CD4-positive, alpha-beta T cell treated with Interleukin-10 for 1 hour (primary cell): Measurements from ENCODE around the gene RSPH3.
"Not testable (repeated sequence)": the region's sequence is repeated elsewhere in the genome, so short reads cannot be mapped to it uniquely, and the experiment has no call there.

ENCODE experiments used
- DNase-seq: peaks from one replicate; pipeline ENCODE4 v3.0.0-alpha.2; 2020

The RSPH3 gene

DNA sequence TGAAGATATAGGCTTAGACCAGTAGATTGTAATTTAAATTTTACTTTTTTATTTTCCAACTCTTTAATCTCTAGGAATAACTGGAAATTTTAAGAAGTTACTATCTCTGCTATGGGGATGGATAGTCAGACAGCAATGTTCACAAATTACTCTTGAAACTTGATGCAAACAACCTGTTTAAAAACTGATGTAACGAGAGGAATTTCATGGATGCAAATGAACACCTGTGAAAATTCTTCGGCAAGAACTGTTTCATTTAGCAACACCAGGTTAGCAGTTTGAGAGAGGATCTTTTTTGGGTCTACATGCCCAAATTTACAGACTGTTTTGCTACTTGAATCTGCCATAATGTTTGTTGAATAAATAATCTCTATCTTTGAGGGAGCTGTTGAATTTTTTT lies 20.0 kb upstream of the RSPH3 start:
- no peak for DNase-seq

- DNase-seq = no peak
These were observed 18.0 kb upstream of the RSPH3 start for GRCh38 chr6:159017757-159018559.

- no peak for DNase-seq
These were observed 14.4 kb upstream of the RSPH3 start for GRCh38 chr6:159014406-159014805.

DNA sequence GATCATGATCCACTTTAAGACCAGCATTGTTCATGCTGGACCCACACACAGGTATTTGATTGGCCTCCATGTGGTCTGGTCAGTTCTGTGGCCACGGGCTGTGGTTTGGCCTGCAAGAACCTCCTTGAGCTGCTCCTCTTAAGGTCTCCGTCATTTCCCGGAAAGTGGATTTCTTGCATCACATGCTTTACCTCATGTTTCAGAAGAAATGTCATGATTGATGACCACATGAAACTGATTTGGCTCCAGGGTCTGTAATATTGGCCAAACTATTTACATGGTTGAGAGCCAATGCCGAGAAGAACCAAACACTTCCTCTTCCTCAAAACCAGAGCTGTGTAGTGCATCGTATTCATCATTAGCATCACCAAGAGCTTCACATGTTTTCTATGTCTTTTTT lies 13.2 kb upstream of the RSPH3 start:
- DNase-seq = no peak

- no peak for DNase-seq
These were observed 12.2 kb upstream of the RSPH3 start for GRCh38 chr6:159012201-159012600.

DNA sequence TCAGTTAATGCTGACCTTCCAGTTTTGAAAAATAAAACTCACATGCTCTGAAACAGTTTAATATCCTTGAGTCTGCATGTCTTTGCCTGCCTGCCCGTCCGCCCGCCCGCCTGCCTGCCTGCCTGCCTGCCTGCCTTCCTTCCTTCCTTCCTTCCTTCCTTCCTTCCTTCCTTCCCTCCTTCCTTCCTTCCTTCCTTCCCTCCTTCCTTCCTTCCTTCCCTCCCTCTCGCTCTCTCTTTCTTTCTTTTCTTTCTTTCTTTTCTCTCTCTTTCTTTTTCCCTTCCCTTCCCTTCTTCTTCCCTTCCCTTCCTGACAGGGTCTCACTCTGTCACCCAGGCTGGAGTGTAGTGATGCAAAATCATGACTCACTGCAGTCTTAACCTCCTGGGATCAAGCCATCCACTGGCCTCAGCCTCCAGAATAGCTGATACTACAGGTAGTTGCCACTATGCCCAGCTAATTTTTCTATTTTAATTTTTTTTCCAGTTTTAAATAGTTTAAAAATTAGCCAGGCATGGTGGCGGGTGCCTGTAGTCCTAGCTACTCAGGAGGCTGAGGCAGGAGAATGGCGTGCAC lies 10.1 kb upstream of the RSPH3 start:
- DNase-seq = not testable (repeated sequence)

DNA sequence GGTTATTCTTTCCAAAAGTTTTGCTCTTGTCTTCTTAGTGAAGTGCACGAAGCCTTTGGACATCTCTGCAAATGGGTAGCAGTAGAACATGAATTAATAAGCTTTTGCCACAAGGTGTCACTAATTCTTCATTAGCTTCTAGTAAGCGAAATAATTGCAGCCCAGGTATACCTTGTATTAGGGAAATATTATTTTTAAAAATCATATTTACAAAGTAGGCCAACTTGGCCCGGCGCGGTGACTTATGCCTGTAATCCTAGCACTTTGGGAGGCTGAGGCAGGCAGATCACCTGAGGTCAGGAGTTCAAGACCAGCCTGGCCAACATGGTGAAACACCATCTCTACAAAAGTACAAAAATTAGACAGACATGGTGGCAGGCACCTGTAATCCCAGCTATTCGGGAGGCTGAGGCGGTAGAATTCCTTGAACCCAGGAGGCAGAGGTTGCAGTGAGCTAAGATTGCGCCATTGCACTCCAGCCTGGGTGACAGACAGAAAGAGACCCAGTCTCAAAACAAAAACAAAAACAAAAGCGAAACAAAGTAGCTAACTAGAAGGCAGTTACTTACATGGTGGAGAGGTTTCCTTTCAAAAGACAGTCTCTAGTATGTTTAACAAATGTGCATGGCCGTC lies 8.8 kb upstream of the RSPH3 start:
- peak; percentile 75 for DNase-seq

GRCh38 chr6:159007510-159007909 lies 7.5 kb upstream of the RSPH3 start:
- DNase-seq = no peak

GRCh38 chr6:159005436-159005835 lies 5.4 kb upstream of the RSPH3 start:
- DNase-seq = no peak

GRCh38 chr6:159004592-159004991 lies 4.6 kb upstream of the RSPH3 start:
- DNase-seq = no peak

DNA sequence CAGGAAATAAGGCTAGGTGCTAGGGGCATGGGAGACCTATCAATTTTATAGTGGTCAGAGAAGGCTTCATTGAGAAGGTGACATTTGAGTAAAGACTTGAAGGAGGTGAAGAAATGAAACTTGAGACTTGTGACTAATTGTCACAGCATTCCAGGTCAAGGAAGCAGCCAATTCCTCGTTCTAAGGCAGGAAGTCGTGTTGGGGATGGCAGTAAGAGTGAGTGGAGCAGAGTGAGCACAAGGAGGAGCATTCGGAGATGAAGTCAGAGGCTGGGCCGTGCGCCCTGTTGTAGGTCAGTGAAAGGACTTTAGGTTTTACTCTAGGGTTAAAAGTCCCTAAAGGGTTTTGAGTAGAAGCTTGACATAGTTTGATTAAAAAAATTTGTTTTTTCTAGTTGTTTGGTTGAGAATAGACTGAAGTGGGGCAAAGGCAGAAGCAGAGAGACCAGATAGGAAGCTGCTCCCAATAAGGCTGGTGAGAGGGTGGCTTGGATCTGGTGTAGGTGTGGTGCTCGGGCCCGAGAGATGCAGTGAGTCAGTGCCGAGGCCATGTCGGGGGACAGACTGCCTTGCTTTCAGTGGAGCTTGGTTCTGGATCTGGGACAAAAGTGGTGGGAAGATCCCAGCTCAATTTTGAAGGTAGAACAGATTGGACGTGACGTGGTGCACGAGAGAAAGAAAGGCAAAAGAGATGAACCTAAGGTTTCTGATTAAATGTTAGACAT lies 2.6 kb upstream of the RSPH3 start:
- no peak for DNase-seq

DNA sequence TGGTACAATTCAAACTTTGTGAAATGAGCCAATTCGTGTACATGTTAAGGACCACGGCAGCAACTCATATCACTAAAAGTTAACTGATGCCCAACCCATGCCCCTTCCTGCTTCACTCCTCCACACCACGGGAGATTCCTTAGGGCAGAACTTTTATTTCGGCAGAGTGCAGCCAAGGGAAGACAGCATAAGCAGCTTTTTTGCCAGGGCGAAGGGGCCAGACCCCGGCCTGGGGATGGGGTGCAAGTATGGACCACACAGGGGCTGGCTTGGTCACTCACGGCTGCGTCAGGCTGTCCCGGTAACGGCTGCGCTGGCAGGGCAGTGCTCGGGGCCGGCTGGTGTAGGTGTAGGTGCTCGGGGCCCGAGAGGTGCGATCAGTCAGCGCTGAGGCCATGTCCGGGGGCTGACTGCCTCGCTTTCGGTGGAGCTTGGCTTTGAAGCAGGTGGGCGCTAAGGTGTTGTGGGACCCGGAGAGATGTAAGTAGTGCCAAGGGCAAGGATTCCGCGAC lies 792 bp downstream of the RSPH3 start:
- DNase-seq = no peak

DNA sequence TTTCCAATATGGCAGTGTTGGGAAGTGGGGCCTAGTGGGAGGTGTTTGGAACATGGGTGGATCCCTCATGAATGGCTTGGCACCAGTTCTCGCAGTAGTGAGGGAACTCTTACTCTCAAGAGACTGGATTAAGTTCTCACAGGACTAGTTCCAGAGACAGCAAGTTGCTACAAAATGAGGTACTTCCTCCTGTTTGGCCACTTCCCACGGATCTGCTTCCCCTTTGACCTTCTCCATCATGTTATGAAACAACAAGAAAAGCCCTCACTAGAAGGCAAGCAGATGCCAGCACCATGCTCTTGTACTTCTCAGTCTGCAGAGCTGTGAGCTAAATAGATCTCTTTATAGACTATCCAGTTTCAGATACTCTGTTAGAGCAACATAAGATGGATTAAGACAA lies 3.1 kb downstream of the RSPH3 start:
- DNase-seq = no peak

DNA sequence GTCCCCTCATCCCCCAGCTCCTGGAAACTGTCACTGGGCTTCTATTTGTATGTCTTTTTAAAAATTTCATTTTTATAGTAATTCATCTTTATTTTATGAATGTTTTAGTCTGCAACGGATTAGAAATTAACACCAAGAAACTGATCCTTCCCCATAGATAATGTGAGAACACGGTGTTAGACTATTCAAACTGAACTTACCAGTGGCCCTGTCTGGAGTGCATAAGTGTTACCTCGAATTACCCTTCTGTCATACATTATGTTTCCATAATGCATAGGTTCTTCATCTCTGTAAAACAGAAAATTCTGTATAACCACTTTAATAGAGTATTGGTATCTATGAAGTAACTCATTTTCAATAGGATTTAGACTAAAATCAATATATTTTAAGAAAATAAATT lies 6.4 kb downstream of the RSPH3 start:
- no peak for DNase-seq

- DNase-seq = no peak
These were observed 8.8 kb downstream of the RSPH3 start for GRCh38 chr6:158991017-158991723.

DNA sequence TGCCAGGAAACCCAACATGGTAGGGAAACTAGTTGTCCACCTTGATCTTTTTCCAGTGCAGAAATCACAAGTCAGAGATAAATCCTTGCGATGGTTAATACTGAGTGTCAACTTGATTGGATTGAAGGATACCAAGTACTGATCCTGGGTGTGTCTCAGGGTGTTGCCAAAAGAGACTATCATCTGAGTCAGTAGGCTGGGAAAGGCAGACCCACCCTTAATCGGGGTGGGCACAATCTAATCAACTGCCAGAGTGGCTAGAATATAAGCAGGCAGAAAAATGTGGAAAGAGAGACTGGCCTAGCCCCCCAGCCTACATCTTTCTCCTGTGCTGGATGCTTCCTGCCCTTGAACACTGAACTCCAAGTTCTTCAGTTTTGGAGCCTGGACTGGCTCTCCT lies 10.3 kb downstream of the RSPH3 start:
- not testable (repeated sequence) for DNase-seq

GRCh38 chr6:158988477-158988876 lies 11.5 kb downstream of the RSPH3 start:
- no peak for DNase-seq

DNA sequence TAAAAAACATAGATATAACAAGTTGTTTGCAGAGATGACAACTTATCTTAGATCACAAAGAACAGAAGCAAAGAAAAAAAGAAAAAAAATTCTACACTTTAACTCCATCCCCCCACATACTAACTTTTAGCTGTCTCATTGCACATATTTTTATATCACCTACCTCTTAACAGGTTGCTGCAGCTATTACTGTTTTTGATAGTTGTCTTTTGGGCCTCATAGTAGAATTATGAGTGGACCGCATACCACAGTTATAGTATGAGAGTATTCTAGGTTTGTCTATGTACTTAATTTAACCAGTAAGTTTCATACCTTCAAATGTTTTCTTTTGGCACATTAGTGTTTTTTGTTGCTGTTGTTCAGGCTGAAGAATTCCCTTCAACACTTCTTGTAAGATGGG lies 12.3 kb downstream of the RSPH3 start:
- DNase-seq = no peak

DNA sequence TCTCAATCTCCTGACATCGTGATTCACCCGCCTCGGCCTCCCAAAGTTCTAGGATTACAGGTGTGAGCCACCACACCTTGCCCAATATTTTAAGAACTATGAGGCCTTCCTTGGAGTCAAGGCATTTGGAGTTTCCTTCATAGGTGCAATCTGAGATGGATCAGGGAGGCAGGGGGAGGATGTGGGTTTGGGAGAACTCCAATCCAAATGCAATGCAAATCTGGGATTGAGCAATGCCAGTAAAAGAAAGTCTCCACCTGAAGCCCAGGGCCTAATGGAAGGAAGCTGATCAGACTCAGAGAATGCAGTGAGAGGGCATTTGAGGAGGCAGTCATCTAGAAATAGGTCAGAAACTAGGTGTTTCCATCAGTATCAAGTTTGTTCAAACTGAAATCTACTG lies 21.2 kb downstream of the RSPH3 start:
- no peak for DNase-seq

- no peak for DNase-seq
These were observed 22.6 kb downstream of the RSPH3 start for GRCh38 chr6:158977382-158977781.

GRCh38 chr6:158972241-158973233 lies 27.5 kb downstream of the RSPH3 start:
- peak; percentile 65 for DNase-seq
